ENCODE data around the gene CKS1B.

DNA sequence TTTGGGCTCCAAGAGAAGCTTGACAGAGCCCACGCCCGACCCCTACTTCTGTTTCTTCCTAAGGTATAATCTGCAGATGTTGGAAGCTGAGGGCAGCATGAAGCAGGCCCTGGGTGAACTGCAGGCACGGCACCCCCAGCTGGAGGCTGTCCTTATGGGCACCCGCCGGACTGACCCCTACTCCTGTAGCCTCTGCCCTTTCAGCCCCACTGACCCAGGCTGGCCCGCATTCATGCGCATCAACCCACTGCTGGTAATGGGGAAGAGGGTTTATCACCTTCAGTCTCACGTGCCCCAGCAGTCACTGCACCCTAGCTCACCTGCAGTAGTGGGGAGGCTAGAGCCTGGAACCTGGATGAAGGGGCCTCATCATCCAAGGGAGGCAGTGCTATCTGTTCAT, 15.8 kb downstream of the CKS1B start:
- no peak for TF ChIP-seq CTCF (IDR thresholded peaks at IDR 0.05)
- no peak for TF ChIP-seq POLR2A (IDR thresholded peaks at IDR 0.05)

Measured in sigmoid colon (tissue), 3 donors.